Small intestine (tissue), 7 donors: Measurements from ENCODE around the gene PCMT1. TPM values are rescaled to one million over a fixed set of nuclear protein-coding genes. Genes with fewer than 3 reads are reported as not detected.
A peak's percentile ranks its signal among the peaks of the same experiment; 100 is the strongest.

Source experiments
- DNase-seq, 2 donors: peaks; one replicate each; pipeline versions ENCODE4 v3.0.0 to v3.0.0-alpha.2; 2013
- FAIRE-seq: peaks from 2 replicates; lab custom pipeline; 2012; peaks lifted over from hg19 to GRCh38; lab: Jason Lieb, UNC
- H3K27ac ChIP-seq, 3 donors: one replicate each; pipeline ENCODE4 v1.5.1; 2013; ENCODE audit warnings: low read length in 2 of 3, mild to moderate bottlenecking in 2 of 3, control low read depth in 1 of 3, inconsistent platforms in 1 of 3, low read depth in 1 of 3, moderate library complexity in 1 of 3
- H3K27me3 ChIP-seq, 3 donors: one replicate each; pipeline ENCODE4 v1.6.1; 2013; ENCODE audit warnings: low read length in 3 of 3, inconsistent platforms in 1 of 3; ENCODE audit not compliant: control insufficient read depth in 3 of 3, insufficient read depth in 3 of 3
- H3K36me3 ChIP-seq, 3 donors: one replicate each; pipeline ENCODE4 v1.6.1; 2013; ENCODE audit warnings: low read length in 3 of 3, inconsistent platforms in 1 of 3, low read depth in 1 of 3, mild to moderate bottlenecking in 1 of 3, moderate library complexity in 1 of 3; ENCODE audit not compliant: control insufficient read depth in 3 of 3, insufficient read depth in 2 of 3
- H3K4me1 ChIP-seq, 3 donors: one replicate each; pipeline ENCODE4 v1.6.1; 2013; ENCODE audit warnings: low read length in 2 of 3, inconsistent platforms in 1 of 3, low read depth in 1 of 3, mild to moderate bottlenecking in 1 of 3, moderate library complexity in 1 of 3; ENCODE audit not compliant: control insufficient read depth in 3 of 3, insufficient read depth in 2 of 3
- H3K4me3 ChIP-seq, 3 donors: one replicate each; pipeline ENCODE4 v1.5.1; 2013; ENCODE audit warnings: low read length in 3 of 3, control low read depth in 1 of 3, inconsistent platforms in 1 of 3, low read depth in 1 of 3, mild to moderate bottlenecking in 1 of 3, moderate library complexity in 1 of 3
- H3K9me3 ChIP-seq, 2 donors: one replicate each; pipeline ENCODE4 v1.6.1; 2013; ENCODE audit warnings: low read depth in 1 of 2, low read length in 1 of 2; ENCODE audit not compliant: control insufficient read depth in 2 of 2, insufficient read depth in 1 of 2
- WGBS, 3 donors: extraction: QIAGEN DNeasy Blood & Tissue Kit; methylation state at CpG; one replicate each; pipeline ENCODE4 v1.1.7; 2013; 5-methylcytosine and 5-hydroxymethylcytosine counted together
- polyA plus RNA-seq, 4 donors: library from polyadenylated mRNA; stranded (reverse) in 3 of 4; unstranded in 1 of 4; fragments of 200-250 nt in 3 of 4; fragments of 120-200 nt in 1 of 4; gene quantifications; one replicate each; pipeline versions ENCODE4 v1.2.1 to v1.2.3, GENCODE V29; 2013
- donor health status: healthy with polysubstance abuse.
- donor health status: control.
- donor health status: control.
- donor health status: Bipolar disorder and iron deficiency.
- donor health status: healthy.

Gene PCMT1
- polyA plus RNA-seq, 4 donors: 38.9 to 75.7 (median 55.0) TPM

- Histone ChIP-seq H3K9me3 (peaks cover 0 to 3% of the 10 kb centered on the region in 2 donors), H3K4me3 (no peak overlapping the region), H3K36me3 (peaks cover 0 to 28% (median 0%) of the 10 kb centered on the region in 3 donors), H3K27me3 (no peaks in the 10 kb centered on the region), H3K4me1 (no peaks in the 10 kb centered on the region), H3K27ac (no peak overlapping the region)
- DNase-seq (no peak), FAIRE-seq (no peak)
- WGBS, 3 donors: 67 to 86% (median 75%) methylated on average over 3 of the region's 3 CpGs
Measured at GRCh38 chr6:149766156-149766769, 16.7 kb downstream of the PCMT1 start.

- DNase-seq (no peak), FAIRE-seq (no peak)
- 80 to 93% (median 90%) methylated on average over 2 of the region's 2 CpGs for whole genome bisulfite sequencing, 3 donors
Measured at GRCh38 chr6:149769676-149770075, 20.1 kb downstream of the PCMT1 start.

GRCh38 chr6:149771185-149771584 is 21.6 kb downstream of the PCMT1 start:
- Histone ChIP-seq H3K9me3 (no peaks in the 10 kb centered on the region), H3K27ac (no peak overlapping the region), H3K4me3 (no peak overlapping the region), H3K4me1 (no peaks in the 10 kb centered on the region), H3K27me3 (no peaks in the 10 kb centered on the region), H3K36me3 (peaks cover 0 to 49% (median 3%) of the 10 kb centered on the region in 3 donors)
- 97 to 99% (median 99%) methylated on average over 3 of the region's 3 CpGs for WGBS, 3 donors
- no peak for FAIRE-seq
- DNase-seq: no peak

More at GRCh38 chr6:149769676-149770075, 20.1 kb downstream of the PCMT1 start:
- Histone ChIP-seq H3K27me3 (no peaks in the 10 kb centered on the region), H3K9me3 (peaks cover 0 to 3% of the 10 kb centered on the region in 2 donors), H3K36me3 (peaks cover 0 to 45% (median 3%) of the 10 kb centered on the region in 3 donors), H3K4me3 (no peak overlapping the region), H3K27ac (no peak overlapping the region), H3K4me1 (no peaks in the 10 kb centered on the region)

GRCh38 chr6:149771925-149772324 is 22.4 kb downstream of the PCMT1 start:
- H3K4me1 ChIP-seq: no peaks in the 10 kb centered on the region
- FAIRE-seq: no peak
- H3K27ac ChIP-seq: no peak overlapping the region
- H3K9me3 ChIP-seq: no peaks in the 10 kb centered on the region
- H3K36me3 ChIP-seq: peaks cover 0 to 50% (median 3%) of the 10 kb centered on the region in 3 donors
- no peaks in the 10 kb centered on the region for H3K27me3 ChIP-seq
- 81 to 90% (median 89%) methylated on average over 6 of the region's 6 CpGs for WGBS, 3 donors
- no peak overlapping the region for H3K4me3 ChIP-seq
- DNase-seq: no peak

GRCh38 chr6:149777624-149778023 is 28.1 kb downstream of the PCMT1 start:
- 93 to 100% (median 100%) methylated on average over 1 of the region's 1 CpG for WGBS, 3 donors
- peaks cover 0 to 12% (median 0%) of the 10 kb centered on the region in 3 donors for H3K4me1 ChIP-seq
- H3K27ac ChIP-seq: no peak overlapping the region
- FAIRE-seq (no peak), DNase-seq (no peak)
- H3K9me3 ChIP-seq: no peaks in the 10 kb centered on the region
- no peak overlapping the region for H3K4me3 ChIP-seq
- no peaks in the 10 kb centered on the region for H3K27me3 ChIP-seq
- H3K36me3 ChIP-seq: peaks cover 0 to 32% (median 3%) of the 10 kb centered on the region in 3 donors

- Histone ChIP-seq H3K27me3 (no peaks in the 10 kb centered on the region), H3K4me3 (no peak overlapping the region), H3K27ac (peak overlapping the region in 1 of 3 donors; percentile 31), H3K36me3 (peaks cover 0 to 32% (median 6%) of the 10 kb centered on the region in 3 donors), H3K9me3 (no peaks in the 10 kb centered on the region), H3K4me1 (peaks cover 0 to 12% (median 0%) of the 10 kb centered on the region in 3 donors)
- WGBS, 3 donors: 56 to 86% (median 72%) methylated on average over 2 of the region's 2 CpGs
- FAIRE-seq (no peak), DNase-seq (peak in 1 of 2 donors; percentile 5)
Measured at GRCh38 chr6:149779644-149779963, 30.1 kb downstream of the PCMT1 start.

- Histone ChIP-seq H3K27ac (no peak overlapping the region), H3K36me3 (peaks cover 0 to 20% (median 6%) of the 10 kb centered on the region in 3 donors), H3K9me3 (no peaks in the 10 kb centered on the region), H3K27me3 (no peaks in the 10 kb centered on the region), H3K4me3 (no peak overlapping the region), H3K4me1 (peaks cover 0 to 12% (median 0%) of the 10 kb centered on the region in 3 donors)
- FAIRE-seq (no peak), DNase-seq (no peak)
Measured at GRCh38 chr6:149781715-149782114, 32.2 kb downstream of the PCMT1 start.

- peaks cover 0 to 20% (median 6%) of the 10 kb centered on the region in 3 donors for H3K36me3 ChIP-seq
- H3K27me3 ChIP-seq: no peaks in the 10 kb centered on the region
- FAIRE-seq: no peak
- H3K4me3 ChIP-seq: no peak overlapping the region
- WGBS, 3 donors: 93 to 97% (median 93%) methylated on average over 2 of the region's 2 CpGs
- no peaks in the 10 kb centered on the region for H3K9me3 ChIP-seq
- H3K27ac ChIP-seq: no peak overlapping the region
- no peak for DNase-seq
- H3K4me1 ChIP-seq: peaks cover 0 to 12% (median 0%) of the 10 kb centered on the region in 3 donors
Measured at GRCh38 chr6:149782337-149782736, 32.8 kb downstream of the PCMT1 start.

GRCh38 chr6:149783551-149783950 is 34.0 kb downstream of the PCMT1 start:
- WGBS, 3 donors: 94 to 99% (median 94%) methylated on average over 3 of the region's 3 CpGs
- Histone ChIP-seq H3K4me3 (no peak overlapping the region), H3K27me3 (no peaks in the 10 kb centered on the region), H3K9me3 (no peaks in the 10 kb centered on the region), H3K4me1 (peaks cover 0 to 9% (median 0%) of the 10 kb centered on the region in 3 donors), H3K27ac (no peak overlapping the region), H3K36me3 (peaks cover 0 to 16% (median 6%) of the 10 kb centered on the region in 3 donors)
- DNase-seq (no peak), FAIRE-seq (no peak)
